ENCODE results near the gene LZTS2. TPM values are rescaled to one million over a fixed set of nuclear protein-coding genes. Genes with fewer than 3 reads are reported as not detected.

LZTS2 gene
- total and polyA plus RNA-seq, 2 of the 4 experiments (the other 2 are of a cell fraction), result 19.2 to 101 TPM

DNA sequence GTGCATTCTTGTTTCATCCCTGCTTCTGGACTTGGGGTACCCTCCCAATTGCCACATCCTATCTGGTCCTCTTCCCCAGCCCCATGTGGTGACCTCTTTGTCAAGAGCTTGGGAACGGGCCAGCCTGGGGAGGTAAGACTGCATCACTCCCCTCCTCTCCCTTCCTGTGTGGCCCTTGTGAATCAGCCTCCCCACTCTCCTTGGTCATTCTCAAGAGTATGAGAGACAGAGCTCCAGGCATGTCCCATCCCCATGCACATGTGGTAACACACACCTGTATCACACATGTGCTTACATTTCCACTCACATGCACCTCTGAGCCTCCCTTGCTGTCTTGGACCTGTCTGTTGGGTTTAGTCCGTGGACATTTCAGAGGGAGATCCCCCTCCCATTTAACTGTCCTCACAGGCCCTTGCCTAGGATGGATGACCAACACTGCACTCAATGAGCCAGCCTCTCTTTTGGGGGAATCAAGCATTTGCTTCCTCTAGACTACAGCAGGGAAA, 14.9 kb upstream of the LZTS2 start:
- no peaks in the 10 kb centered on the region for H3K27me3 ChIP-seq (ENCODE audit: control insufficient read depth, insufficient read depth, low read length)
- ChIA-PET CTCF (no interaction called here), POLR2A (ENCODE audit: unreplicated experiment) (no interaction called here)
- no peaks in the 10 kb centered on the region for H3K9me3 ChIP-seq (ENCODE audit: control insufficient read depth, insufficient read depth, low read length)
- no peak overlapping the region for H4K8ac ChIP-seq (ENCODE audit: low read depth in 2 of 2, low read length in 2 of 2)
- no peak overlapping the region for H3K23ac ChIP-seq (ENCODE audit: low read depth, low read length)
- no peak overlapping the region for H2BK20ac ChIP-seq (ENCODE audit: low read depth, low read length)
- peaks cover 43 to 56% of the 10 kb centered on the region in 2 experiments for H3K79me1 ChIP-seq (ENCODE audit: low read depth in 1 of 2, low read length in 2 of 2)
- no peak overlapping the region for H3K27ac ChIP-seq (ENCODE audit: insufficient read depth, low read length)
- no peak overlapping the region for H4K91ac ChIP-seq (ENCODE audit: insufficient read depth, low read depth, low read length)
- no peak overlapping the region for H2AFZ ChIP-seq (replicated peaks; ENCODE audit: low read length, poor library complexity)
- H2AK5ac ChIP-seq (ENCODE audit: low read depth, low read length), result no peak overlapping the region
- intact Hi-C loops (cut with micrococcal nuclease), result no loop called here
- H3K4me1 ChIP-seq (ENCODE audit: control insufficient read depth, insufficient read depth, low read length), result peaks cover 8% of the 10 kb centered on the region; the same call in 1 of the 2 replicates
- in situ Hi-C loops (cut with MboI; ENCODE audit: low sequenced_read_pairs), result no loop called here
- H4K5ac ChIP-seq (ENCODE audit: low read depth, low read length), result no peak overlapping the region
- dilution Hi-C loops (cut with HindIII; ENCODE audit: low sequenced_read_pairs, unreplicated experiment), result no loop called here
- peaks cover 30% of the 10 kb centered on the region for H3K36me3 ChIP-seq (ENCODE audit: control insufficient read depth, insufficient read depth, low read length)
- ATAC-seq (ENCODE audit: low read depth) (no peak), DNase-seq (no peak)
- H3K4ac ChIP-seq (ENCODE audit: low read depth, low read length), result no peak overlapping the region
- H2BK15ac ChIP-seq (ENCODE audit: low read depth, low read length), result no peak overlapping the region
- no peak overlapping the region for H3K4me2 ChIP-seq (ENCODE audit: low read depth, low read length)
- H3K4me3 ChIP-seq (ENCODE audit: insufficient read depth, low read depth, low read length), result no peak overlapping the region
- peaks cover 13% of the 10 kb centered on the region for H3K9me1 ChIP-seq (ENCODE audit: insufficient read depth, low read length)
- H3K18ac ChIP-seq (ENCODE audit: low read depth, low read length), result no peak overlapping the region
- TF ChIP-seq CHD1 (IDR thresholded peaks at IDR 0.05; ENCODE audit: low read depth, low read length) (no peak), SMC3 (IDR thresholded peaks at IDR 0.05; ENCODE audit: low read depth, low read length) (no peak)
- no CpG with 5 or more reads among the region's 2 CpGs for WGBS, 2 experiments (ENCODE audit: extremely low coverage in 2 of 2, insufficient read length in 1 of 2)
- 0 out of 2 replicates have a peak, but pooled peaks cover 3% of the 10 kb centered on the region for H4K20me1 ChIP-seq (ENCODE audit: insufficient read depth, low read length)
- no peak overlapping the region for H2BK120ac ChIP-seq (ENCODE audit: low read depth, low read length)
- no peak overlapping the region for H3K9ac ChIP-seq (ENCODE audit: low read depth, low read length)
- H3K56ac ChIP-seq (ENCODE audit: extremely low read depth, insufficient read depth, low read length), result no peak overlapping the region
- H3K14ac ChIP-seq (replicated peaks; ENCODE audit: low read depth, low read length), result no peak overlapping the region
- H2BK5ac ChIP-seq (ENCODE audit: low read depth, low read length, poor library complexity, severe bottlenecking), result no peak overlapping the region
- BruUV-seq (replicated peaks), result no TSS peak
- no peak overlapping the region for H2AK9ac ChIP-seq (replicated peaks; ENCODE audit: low read depth, low read length, poor library complexity)

All from IMR-90 (cell line).